Loucy (cell line): ENCODE data around the gene SRBD1.

ENCODE experiments used
- H2AFZ ChIP-seq: fragments of 200-600 bp; sonication (generic); 2 replicates; pipeline ENCODE4 v1.6.0; 2016; ENCODE audit warnings: antibody characterized with exemption, mild to moderate bottlenecking, low read length, moderate library complexity
- H3F3A ChIP-seq: fragments of 200-600 bp; 2 replicates; pipeline ENCODE4 v1.6.0; 2016; ENCODE audit warnings: antibody characterized with exemption, low read depth, mild to moderate bottlenecking
- H3K27me3 ChIP-seq: fragments of 200-600 bp; sonication (generic); 2 replicates; pipeline ENCODE4 v1.6.1; 2014; ENCODE audit warnings: low read length, mild to moderate bottlenecking; ENCODE audit not compliant: insufficient read depth, poor library complexity, severe bottlenecking
- H3K36me3 ChIP-seq: fragments of 200-600 bp; sonication (generic); 2 replicates; pipeline ENCODE4 v1.6.1; 2016; ENCODE audit warnings: low read length; ENCODE audit not compliant: insufficient read depth
- H3K4me1 ChIP-seq: fragments of 200-600 bp; sonication (generic); 2 replicates; pipeline ENCODE4 v1.5.1; 2014; ENCODE audit warnings: low read length, mild to moderate bottlenecking; ENCODE audit not compliant: insufficient read depth, poor library complexity, severe bottlenecking
- H3K4me2 ChIP-seq: fragments of 200-600 bp; sonication (generic); 2 replicates; pipeline ENCODE4 v1.6.0; 2014; ENCODE audit warnings: antibody characterized with exemption, low read length, low read depth, mild to moderate bottlenecking; ENCODE audit not compliant: poor library complexity, severe bottlenecking
- H3K4me3 ChIP-seq: fragments of 200-600 bp; sonication (generic); 2 replicates; pipeline ENCODE4 v1.5.1; 2014; ENCODE audit warnings: low read length, mild to moderate bottlenecking, mixed read lengths; ENCODE audit not compliant: poor library complexity, severe bottlenecking
- H3K79me2 ChIP-seq: fragments of 200-600 bp; sonication (generic); 2 replicates; pipeline ENCODE4 v1.6.1; 2014; ENCODE audit warnings: low read length; ENCODE audit not compliant: insufficient read depth
- H3K9ac ChIP-seq: fragments of 200-600 bp; sonication (generic); 2 replicates; pipeline ENCODE4 v1.6.0; 2014; ENCODE audit warnings: mild to moderate bottlenecking, low read depth, low read length, moderate library complexity; ENCODE audit not compliant: poor library complexity, severe bottlenecking
- H3K9me2 ChIP-seq: fragments of 200-600 bp; sonication (generic); replicated peaks from 2 replicates; pipeline ENCODE4 v1.6.1; 2016; ENCODE audit warnings: low read depth, low read length, mixed read lengths
- H3K9me3 ChIP-seq: fragments of 200-600 bp; sonication (generic); 2 replicates; pipeline ENCODE4 v1.6.1; 2014; ENCODE audit warnings: mild to moderate bottlenecking, antibody characterized with exemption, low read length, low read depth; ENCODE audit not compliant: insufficient read depth
- H4K20me1 ChIP-seq: fragments of 200-600 bp; sonication (generic); 2 replicates; pipeline ENCODE4 v1.6.0; 2014; ENCODE audit warnings: antibody characterized with exemption, low read length, mild to moderate bottlenecking; ENCODE audit not compliant: insufficient read depth, poor library complexity, severe bottlenecking
- EZH2phosphoT487 ChIP-seq: fragments of 200-600 bp; IDR thresholded peaks from 2 replicates; pipeline ENCODE4 v1.6.1; 2018; ENCODE audit warnings: antibody characterized with exemption, mild to moderate bottlenecking, moderate library complexity, borderline replicate concordance
- TF ChIP-seq, protein P1 (sequence below): fragments of 200-600 bp; sonication (generic); conservative IDR thresholded peaks from 2 replicates; pipeline ENCODE4 v1.5.1; 2014; ENCODE audit warnings: mild to moderate bottlenecking, antibody characterized with exemption, low read length

The SRBD1 gene

DNA sequence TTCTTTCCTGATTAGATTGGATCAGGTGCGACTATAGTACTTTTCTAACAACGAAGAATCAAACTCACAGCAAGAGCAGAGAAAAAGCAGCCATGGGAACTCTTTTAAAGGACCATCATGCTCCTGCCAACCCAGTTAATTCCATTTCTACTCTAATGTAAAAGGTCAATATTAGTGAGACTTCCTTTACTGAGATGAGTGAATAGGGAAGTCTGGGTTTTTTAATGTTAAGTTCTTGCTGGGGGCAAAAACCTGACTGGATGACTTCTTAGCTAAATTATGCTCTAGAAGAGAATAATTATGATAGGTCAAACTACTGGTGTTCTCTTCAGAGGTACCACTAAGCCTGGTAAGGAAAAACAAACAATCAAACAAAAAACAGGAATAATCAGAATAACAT is 8.4 kb downstream of the SRBD1 start:
- Histone ChIP-seq H3K9ac (no peak overlapping the region), H3K9me2 (no peaks in the 10 kb centered on the region), H3K36me3 (peaks cover 54% of the 10 kb centered on the region)

DNA sequence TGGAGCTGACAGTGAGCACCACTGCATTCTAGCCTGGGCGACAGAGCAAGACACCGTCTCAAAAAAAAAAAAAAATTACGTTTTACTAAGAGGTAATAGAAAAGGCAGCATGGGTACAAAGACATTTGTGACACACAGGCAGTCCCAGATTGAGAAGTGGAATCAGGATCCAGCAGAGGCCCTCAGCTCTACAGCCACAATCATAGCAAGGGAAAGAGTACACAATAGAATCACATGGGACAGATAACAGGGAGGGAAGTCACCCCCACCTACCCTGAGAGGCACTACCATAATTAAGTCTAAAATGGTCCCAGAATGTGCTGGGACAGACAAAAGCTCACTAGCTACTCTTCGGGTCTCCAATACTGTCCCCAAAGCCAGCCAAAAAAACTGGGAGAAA is 12.5 kb downstream of the SRBD1 start:
- H3K9me3 ChIP-seq, result no peaks in the 10 kb centered on the region
- peaks cover 53% of the 10 kb centered on the region for H3K36me3 ChIP-seq
- no peak overlapping the region for H3K9ac ChIP-seq
- H3K4me1 ChIP-seq, result peaks cover 16% of the 10 kb centered on the region
- H3K4me3 ChIP-seq, result no peak overlapping the region
- no peak for TF ChIP-seq EZH2phosphoT487
- TF ChIP-seq, protein P1, sequence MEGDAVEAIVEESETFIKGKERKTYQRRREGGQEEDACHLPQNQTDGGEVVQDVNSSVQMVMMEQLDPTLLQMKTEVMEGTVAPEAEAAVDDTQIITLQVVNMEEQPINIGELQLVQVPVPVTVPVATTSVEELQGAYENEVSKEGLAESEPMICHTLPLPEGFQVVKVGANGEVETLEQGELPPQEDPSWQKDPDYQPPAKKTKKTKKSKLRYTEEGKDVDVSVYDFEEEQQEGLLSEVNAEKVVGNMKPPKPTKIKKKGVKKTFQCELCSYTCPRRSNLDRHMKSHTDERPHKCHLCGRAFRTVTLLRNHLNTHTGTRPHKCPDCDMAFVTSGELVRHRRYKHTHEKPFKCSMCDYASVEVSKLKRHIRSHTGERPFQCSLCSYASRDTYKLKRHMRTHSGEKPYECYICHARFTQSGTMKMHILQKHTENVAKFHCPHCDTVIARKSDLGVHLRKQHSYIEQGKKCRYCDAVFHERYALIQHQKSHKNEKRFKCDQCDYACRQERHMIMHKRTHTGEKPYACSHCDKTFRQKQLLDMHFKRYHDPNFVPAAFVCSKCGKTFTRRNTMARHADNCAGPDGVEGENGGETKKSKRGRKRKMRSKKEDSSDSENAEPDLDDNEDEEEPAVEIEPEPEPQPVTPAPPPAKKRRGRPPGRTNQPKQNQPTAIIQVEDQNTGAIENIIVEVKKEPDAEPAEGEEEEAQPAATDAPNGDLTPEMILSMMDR, result no peak
- no peaks in the 10 kb centered on the region for H3F3A ChIP-seq
- H3K79me2 ChIP-seq, result peaks cover 32% of the 10 kb centered on the region; the same call in 1 of the 2 replicates
- no peak overlapping the region for H2AFZ ChIP-seq
- no peak overlapping the region for H3K4me2 ChIP-seq
- H3K27me3 ChIP-seq, result no peaks in the 10 kb centered on the region
- no peaks in the 10 kb centered on the region for H3K9me2 ChIP-seq
- no peaks in the 10 kb centered on the region for H4K20me1 ChIP-seq

More for the DNA sequence above, 8.4 kb downstream of the SRBD1 start:
- H4K20me1 ChIP-seq, result no peaks in the 10 kb centered on the region
- H3K27me3 ChIP-seq, result no peaks in the 10 kb centered on the region
- H3F3A ChIP-seq, result no peaks in the 10 kb centered on the region
- peaks cover 10% of the 10 kb centered on the region for H3K4me1 ChIP-seq
- H3K9me3 ChIP-seq, result no peaks in the 10 kb centered on the region
- TF ChIP-seq EZH2phosphoT487, result no peak
- peaks cover 31% of the 10 kb centered on the region for H3K79me2 ChIP-seq
- peak overlapping the region; percentile 39 for H3K4me2 ChIP-seq
- no peak overlapping the region for H2AFZ ChIP-seq
- no peak overlapping the region for H3K4me3 ChIP-seq

DNA sequence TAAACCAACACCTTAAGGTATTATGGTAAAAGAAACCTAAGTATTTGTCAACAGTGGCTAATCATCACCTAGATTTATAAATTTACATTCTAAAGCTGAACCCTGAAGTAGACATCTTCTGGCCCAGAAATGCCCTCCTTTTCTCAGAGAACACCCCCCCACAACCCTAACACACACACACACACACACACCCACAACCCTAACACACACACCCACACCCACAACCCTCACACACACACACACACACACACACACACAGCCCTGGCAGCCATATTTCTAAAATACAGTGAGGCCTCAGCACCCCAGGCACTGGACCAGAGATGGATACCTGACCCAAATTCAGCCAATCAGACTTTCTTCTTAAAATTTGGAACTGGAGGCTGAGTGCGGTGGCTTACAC is 14.3 kb downstream of the SRBD1 start:
- Histone ChIP-seq H4K20me1 (no peaks in the 10 kb centered on the region), H3K4me1 (peaks cover 13% of the 10 kb centered on the region), H3K4me2 (no peak overlapping the region), H2AFZ (no peak overlapping the region), H3K4me3 (no peak overlapping the region), H3F3A (no peaks in the 10 kb centered on the region), H3K9ac (no peak overlapping the region), H3K9me3 (no peaks in the 10 kb centered on the region), H3K27me3 (no peaks in the 10 kb centered on the region), H3K9me2 (no peaks in the 10 kb centered on the region), H3K79me2 (peaks cover 37% of the 10 kb centered on the region; the same call in 1 of the 2 replicates), H3K36me3 (peaks cover 57% of the 10 kb centered on the region)
- no peak for TF ChIP-seq EZH2phosphoT487
- TF ChIP-seq, protein P1, result no peak

DNA sequence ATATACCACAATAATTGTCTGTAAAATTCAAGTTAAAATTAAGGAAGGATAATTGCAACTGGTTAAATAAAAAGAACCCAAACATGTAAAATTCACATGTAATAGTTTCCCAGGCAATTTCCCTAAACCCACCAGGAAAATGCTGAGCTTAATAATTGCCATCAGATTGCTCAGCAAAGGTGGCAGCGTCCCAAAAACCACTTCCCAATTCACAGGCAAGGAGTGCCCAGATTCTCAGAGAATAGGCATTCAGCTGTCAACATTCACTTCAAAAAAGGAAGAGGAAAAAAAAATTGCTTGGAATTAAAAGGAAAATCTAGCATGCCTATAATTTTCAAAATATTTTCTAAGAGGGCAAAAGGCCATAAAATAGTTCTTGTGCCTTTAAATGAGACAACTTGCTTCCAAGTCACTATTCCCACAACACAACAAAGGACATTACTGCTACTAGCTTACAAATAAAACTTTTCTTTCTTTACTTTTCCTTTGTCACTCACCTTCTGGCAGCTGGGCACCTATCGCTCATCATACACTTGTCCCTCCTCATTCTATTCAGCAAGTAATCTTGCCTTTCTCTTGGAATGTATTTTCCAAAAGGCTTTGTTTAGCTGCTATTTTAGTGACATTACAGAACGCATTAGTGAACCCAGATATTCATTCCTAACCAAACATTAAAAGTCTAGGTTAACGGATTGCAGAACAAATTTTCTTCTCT is 15.2 kb downstream of the SRBD1 start:
- no peaks in the 10 kb centered on the region for H4K20me1 ChIP-seq

More for the DNA sequence above, 15.2 kb downstream of the SRBD1 start:
- H3K4me3 ChIP-seq, result no peak overlapping the region
- H3K27me3 ChIP-seq, result no peaks in the 10 kb centered on the region
- H3K36me3 ChIP-seq, result peaks cover 56% of the 10 kb centered on the region
- H3K9me3 ChIP-seq, result no peaks in the 10 kb centered on the region
- no peak overlapping the region for H3K9ac ChIP-seq
- no peak for TF ChIP-seq EZH2phosphoT487
- TF ChIP-seq, protein P1, result no peak
- no peak overlapping the region for H2AFZ ChIP-seq
- no peaks in the 10 kb centered on the region for H3K9me2 ChIP-seq
- H3K79me2 ChIP-seq, result peaks cover 44% of the 10 kb centered on the region; the same call in 1 of the 2 replicates
- no peaks in the 10 kb centered on the region for H3F3A ChIP-seq
- H3K4me1 ChIP-seq, result peaks cover 18% of the 10 kb centered on the region
- no peak overlapping the region for H3K4me2 ChIP-seq
